DOHH2 (cell line): ENCODE measurements around the gene MGAM2.

ENCODE experiments used
- H3F3A ChIP-seq: fragments of 200-600 bp; sonication (generic), shearing (Covaris generic); 2 replicates; pipeline ENCODE4 v1.6.0; 2016; ENCODE audit warnings: antibody characterized with exemption, mild to moderate bottlenecking; ENCODE audit not compliant: control insufficient read depth, insufficient read depth
- H3K27ac ChIP-seq: fragments of 200-600 bp; sonication (generic); 2 replicates; pipeline ENCODE4 v1.5.1; 2014; ENCODE audit warnings: low read depth, mild to moderate bottlenecking, low read length, moderate library complexity
- H3K27me3 ChIP-seq: fragments of 200-600 bp; sonication (generic); 2 replicates; pipeline ENCODE4 v1.6.1; 2014; ENCODE audit warnings: mild to moderate bottlenecking, low read length, mixed read lengths; ENCODE audit not compliant: control insufficient read depth
- H3K36me3 ChIP-seq: fragments of 200-600 bp; sonication (generic); 2 replicates; pipeline ENCODE4 v1.6.1; 2014; ENCODE audit warnings: mild to moderate bottlenecking, low read length, moderate library complexity, mixed read lengths; ENCODE audit not compliant: control insufficient read depth
- H3K4me1 ChIP-seq: fragments of 200-600 bp; sonication (generic); 2 replicates; pipeline ENCODE4 v1.6.1; 2014; ENCODE audit warnings: mild to moderate bottlenecking, low read length, mixed read lengths; ENCODE audit not compliant: control insufficient read depth
- H3K4me2 ChIP-seq: fragments of 200-600 bp; sonication (generic); 2 replicates; pipeline ENCODE4 v1.6.0; 2014; ENCODE audit warnings: mild to moderate bottlenecking, low read length, moderate library complexity
- H3K4me3 ChIP-seq: fragments of 200-600 bp; sonication (generic); 2 replicates; pipeline ENCODE4 v1.5.1; 2014; ENCODE audit warnings: mild to moderate bottlenecking, low read length, mixed read lengths
- H3K79me2 ChIP-seq: fragments of 200-600 bp; sonication (generic); 2 replicates; pipeline ENCODE4 v1.6.1; 2014; ENCODE audit warnings: mild to moderate bottlenecking, low read length, mixed read lengths; ENCODE audit not compliant: control insufficient read depth
- H3K9me2 ChIP-seq: fragments of 200-600 bp; sonication (generic); replicated peaks from 2 replicates; pipeline ENCODE4 v1.6.1; 2014; ENCODE audit warnings: mild to moderate bottlenecking, low read length, mixed read lengths; ENCODE audit not compliant: control insufficient read depth
- H3K9me3 ChIP-seq: fragments of 200-600 bp; sonication (generic); 2 replicates; pipeline ENCODE4 v1.6.1; 2014; ENCODE audit warnings: antibody characterized with exemption, low read length, mixed read lengths; ENCODE audit not compliant: control insufficient read depth, insufficient read depth
- H4K20me1 ChIP-seq: fragments of 200-600 bp; sonication (generic); 2 replicates; pipeline ENCODE4 v1.6.0; 2014; ENCODE audit warnings: low read depth, mild to moderate bottlenecking, antibody characterized with exemption, low read length, moderate library complexity; ENCODE audit not compliant: control insufficient read depth, insufficient read depth
- CTCF ChIP-seq: fragments of 200-600 bp; sonication (generic); IDR thresholded peaks from one replicate; pipeline ENCODE4 v1.5.1; 2014; ENCODE audit warnings: antibody characterized with exemption, mild to moderate bottlenecking, low read depth, low read length; ENCODE audit not compliant: poor library complexity, severe bottlenecking
- EZH2phosphoT487 ChIP-seq: fragments of 200-600 bp; sonication (generic); IDR thresholded peaks from 2 replicates; pipeline ENCODE4 v1.6.1; 2017; ENCODE audit warnings: borderline replicate concordance, mild to moderate bottlenecking, antibody characterized with exemption, low read length, moderate library complexity, mixed read lengths

The MGAM2 gene

DNA sequence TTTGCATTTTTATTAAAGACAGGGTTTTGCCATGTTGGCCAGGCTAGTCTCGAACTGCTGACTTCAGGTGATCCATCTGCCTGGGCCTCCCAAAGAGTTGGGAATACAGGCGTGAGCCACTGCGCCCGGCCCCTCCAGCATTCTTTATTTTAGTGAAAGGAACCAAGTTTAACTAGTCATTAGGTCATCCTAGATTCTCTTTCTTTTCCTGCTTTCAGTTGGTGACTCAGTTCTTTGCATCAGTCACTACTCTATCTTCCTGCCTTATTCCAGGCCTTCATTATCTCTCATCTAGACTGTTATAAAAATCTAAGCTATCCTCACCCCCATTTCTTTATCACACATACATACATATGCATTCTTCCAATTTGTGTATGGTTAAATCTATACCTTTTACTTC is 82.7 kb downstream of the MGAM2 start:
- H3K4me1 ChIP-seq: no peaks in the 10 kb centered on the region
- TF ChIP-seq EZH2phosphoT487 (no peak), CTCF (no peak)
- H3K27ac ChIP-seq: no peak overlapping the region
- no peak overlapping the region for H3K4me3 ChIP-seq
- H3K27me3 ChIP-seq: no peaks in the 10 kb centered on the region
- H3K4me2 ChIP-seq: no peak overlapping the region
- H4K20me1 ChIP-seq: no peaks in the 10 kb centered on the region
- no peaks in the 10 kb centered on the region; the same call in 1 of the 2 replicates for H3K9me2 ChIP-seq
- no peaks in the 10 kb centered on the region for H3K36me3 ChIP-seq
- no peaks in the 10 kb centered on the region for H3K9me3 ChIP-seq
- H3K79me2 ChIP-seq: no peaks in the 10 kb centered on the region
- no peaks in the 10 kb centered on the region for H3F3A ChIP-seq

GRCh38 chr7:142196066-142196840 is 84.7 kb downstream of the MGAM2 start:
- Histone ChIP-seq H3K4me3 (no peak overlapping the region), H3K4me1 (no peaks in the 10 kb centered on the region), H3K27me3 (no peaks in the 10 kb centered on the region), H4K20me1 (no peaks in the 10 kb centered on the region), H3K79me2 (no peaks in the 10 kb centered on the region), H3K4me2 (no peak overlapping the region), H3F3A (no peaks in the 10 kb centered on the region), H3K36me3 (no peaks in the 10 kb centered on the region), H3K9me3 (no peaks in the 10 kb centered on the region), H3K9me2 (no peaks in the 10 kb centered on the region; the same call in 1 of the 2 replicates), H3K27ac (no peak overlapping the region)
- TF ChIP-seq CTCF (no peak), EZH2phosphoT487 (no peak)

DNA sequence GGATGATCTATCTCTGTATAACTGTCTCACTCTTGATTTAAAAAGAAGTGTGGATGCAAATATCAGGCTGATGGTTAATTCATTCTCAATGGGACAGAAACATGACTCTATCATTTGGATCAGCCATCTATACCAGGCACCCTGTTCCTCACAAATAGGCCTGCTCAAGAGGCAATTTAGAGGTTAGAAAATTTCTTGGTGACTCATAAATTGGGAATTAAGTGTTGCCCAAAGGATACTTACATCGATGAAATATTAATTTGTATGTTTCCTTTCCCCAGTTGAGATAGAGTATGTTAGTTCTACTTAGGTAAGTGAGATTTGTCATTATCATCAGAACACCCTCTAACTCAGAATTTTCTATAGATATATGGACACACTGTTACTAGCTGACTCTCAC is 88.7 kb downstream of the MGAM2 start:
- no peaks in the 10 kb centered on the region for H3F3A ChIP-seq
- no peaks in the 10 kb centered on the region for H3K4me1 ChIP-seq
- no peaks in the 10 kb centered on the region for H3K27me3 ChIP-seq
- H3K9me2 ChIP-seq: no peaks in the 10 kb centered on the region; the same call in 1 of the 2 replicates
- H4K20me1 ChIP-seq: no peaks in the 10 kb centered on the region
- H3K79me2 ChIP-seq: no peaks in the 10 kb centered on the region
- H3K27ac ChIP-seq: no peak overlapping the region
- TF ChIP-seq EZH2phosphoT487: no peak
- no peak for TF ChIP-seq CTCF
- no peaks in the 10 kb centered on the region for H3K36me3 ChIP-seq
- H3K4me2 ChIP-seq: no peak overlapping the region
- no peak overlapping the region for H3K4me3 ChIP-seq
- no peaks in the 10 kb centered on the region for H3K9me3 ChIP-seq
